Colonic mucosa (tissue), 4 donors: ENCODE measurements around the gene AP3S1. TPM values are rescaled to one million over a fixed set of nuclear protein-coding genes. Genes with fewer than 3 reads are reported as not detected.

ENCODE experiments used
- DNase-seq: peaks from one replicate; pipeline ENCODE4 v3.0.0-alpha.2; 2020
- H3K27ac ChIP-seq: fragments of 200-600 bp; one replicate; pipeline ENCODE4 v1.8.0; 2021
- H3K27me3 ChIP-seq: fragments of 200-600 bp; one replicate; pipeline ENCODE4 v1.8.0; 2021
- H3K36me3 ChIP-seq: fragments of 200-600 bp; one replicate; pipeline ENCODE4 v1.8.0; 2021
- H3K4me1 ChIP-seq: fragments of 200-600 bp; one replicate; pipeline ENCODE4 v1.8.0; 2021; ENCODE audit warnings: mild to moderate bottlenecking
- H3K4me3 ChIP-seq: fragments of 200-600 bp; one replicate; pipeline ENCODE4 v1.8.0; 2021
- H3K9ac ChIP-seq, 2 donors: one replicate each; pipeline ENCODE4 v1.7.0; 2013; ENCODE audit warnings: control low read depth in 2 of 2, low read depth in 2 of 2, low read length in 2 of 2
- H3K9me3 ChIP-seq: fragments of 200-600 bp; one replicate; pipeline ENCODE4 v1.8.0; 2021
- intact Hi-C: fragments of 100-400 bp; cut with DNase I; formaldehyde crosslinking; loops from one replicate; pipeline ENCODE4 v1.14.1; 2022
- total RNA-seq, 2 donors: library from RNA; stranded (reverse); fragmentation: NEBNext Ultra II Directional in 1 of 2; extraction: Animal tissue kit (Norgen Biotek cat#: 25700) in 1 of 2; gene quantifications; one replicate each; pipeline ENCODE4 v1.2.1, GENCODE V29; 2021
- TF ChIP-seq, protein P1 (sequence below): fragments of 200-600 bp; IDR thresholded peaks from one replicate; pipeline ENCODE4 v1.8.0; 2022; ENCODE audit warnings: antibody characterized with exemption, mild to moderate bottlenecking
- donor health status: healthy.
- donor health status: DM: no; HTN: no; CAD: no.
- donor health status: DM: no; HTN: no; CAD: no.

AP3S1 gene
- total RNA-seq, 2 donors from 2014 or later: 56.7 to 105 TPM

DNA sequence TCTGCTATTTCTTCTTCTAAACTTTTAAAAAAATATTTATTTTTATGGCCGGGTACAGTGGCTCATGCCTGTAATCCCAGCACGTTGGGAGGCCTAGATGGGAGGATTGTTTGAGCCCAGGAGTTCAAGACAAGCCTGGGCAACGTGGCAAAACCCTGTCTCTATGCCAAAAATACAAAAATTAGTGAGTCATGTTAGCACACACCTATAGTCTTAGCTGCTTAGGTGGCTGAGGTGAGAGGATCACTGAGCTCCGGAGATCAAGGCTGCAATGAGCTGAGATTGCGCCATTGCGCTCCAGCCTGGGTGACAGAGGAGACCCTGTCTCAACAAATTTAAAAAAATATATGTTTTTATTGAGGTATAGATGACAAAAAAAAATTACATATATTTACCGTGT is 5.6 kb downstream of the AP3S1 start:
- no peak for DNase-seq
- Histone ChIP-seq H3K9ac (no peak overlapping the region), H3K4me3 (no peak overlapping the region), H3K27me3 (no peaks in the 10 kb centered on the region), H3K4me1 (no peaks in the 10 kb centered on the region), H3K27ac (no peak overlapping the region), H3K9me3 (no peaks in the 10 kb centered on the region), H3K36me3 (no peaks in the 10 kb centered on the region)
- intact Hi-C loops: no loop called here
- TF ChIP-seq, protein P1, sequence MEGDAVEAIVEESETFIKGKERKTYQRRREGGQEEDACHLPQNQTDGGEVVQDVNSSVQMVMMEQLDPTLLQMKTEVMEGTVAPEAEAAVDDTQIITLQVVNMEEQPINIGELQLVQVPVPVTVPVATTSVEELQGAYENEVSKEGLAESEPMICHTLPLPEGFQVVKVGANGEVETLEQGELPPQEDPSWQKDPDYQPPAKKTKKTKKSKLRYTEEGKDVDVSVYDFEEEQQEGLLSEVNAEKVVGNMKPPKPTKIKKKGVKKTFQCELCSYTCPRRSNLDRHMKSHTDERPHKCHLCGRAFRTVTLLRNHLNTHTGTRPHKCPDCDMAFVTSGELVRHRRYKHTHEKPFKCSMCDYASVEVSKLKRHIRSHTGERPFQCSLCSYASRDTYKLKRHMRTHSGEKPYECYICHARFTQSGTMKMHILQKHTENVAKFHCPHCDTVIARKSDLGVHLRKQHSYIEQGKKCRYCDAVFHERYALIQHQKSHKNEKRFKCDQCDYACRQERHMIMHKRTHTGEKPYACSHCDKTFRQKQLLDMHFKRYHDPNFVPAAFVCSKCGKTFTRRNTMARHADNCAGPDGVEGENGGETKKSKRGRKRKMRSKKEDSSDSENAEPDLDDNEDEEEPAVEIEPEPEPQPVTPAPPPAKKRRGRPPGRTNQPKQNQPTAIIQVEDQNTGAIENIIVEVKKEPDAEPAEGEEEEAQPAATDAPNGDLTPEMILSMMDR: no peak

DNA sequence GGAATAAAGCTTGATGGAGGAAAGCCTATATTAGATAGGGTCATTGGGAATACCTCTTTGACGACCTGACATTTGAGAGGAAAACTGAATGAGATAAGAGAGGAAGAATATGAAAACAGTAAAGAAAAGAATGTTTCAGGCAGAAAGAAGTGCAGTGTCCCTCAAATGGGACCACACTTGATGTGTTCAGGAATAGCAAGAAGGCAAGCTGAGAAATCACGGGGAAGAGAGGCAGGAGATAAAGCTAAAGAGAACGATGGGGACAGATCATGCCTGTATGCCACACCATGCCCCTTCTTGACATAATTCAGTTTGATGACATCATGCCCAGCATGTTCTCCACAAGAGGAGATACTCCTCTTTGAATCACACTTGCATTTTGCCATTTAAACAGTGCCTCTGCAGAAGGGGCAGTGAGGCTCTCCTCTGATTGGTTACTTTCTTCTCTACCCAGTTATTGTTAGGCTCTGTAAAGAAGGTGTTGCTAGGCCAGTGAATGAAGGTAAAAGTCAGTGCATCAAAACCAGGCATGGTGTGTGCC is 7.6 kb downstream of the AP3S1 start:
- Histone ChIP-seq H3K4me3 (no peak overlapping the region), H3K9me3 (no peaks in the 10 kb centered on the region), H3K36me3 (no peaks in the 10 kb centered on the region), H3K4me1 (no peaks in the 10 kb centered on the region), H3K27me3 (no peaks in the 10 kb centered on the region), H3K9ac (no peak overlapping the region), H3K27ac (no peak overlapping the region)
- TF ChIP-seq, protein P1: no peak
- no peak for DNase-seq
- intact Hi-C loops: no loop called here

DNA sequence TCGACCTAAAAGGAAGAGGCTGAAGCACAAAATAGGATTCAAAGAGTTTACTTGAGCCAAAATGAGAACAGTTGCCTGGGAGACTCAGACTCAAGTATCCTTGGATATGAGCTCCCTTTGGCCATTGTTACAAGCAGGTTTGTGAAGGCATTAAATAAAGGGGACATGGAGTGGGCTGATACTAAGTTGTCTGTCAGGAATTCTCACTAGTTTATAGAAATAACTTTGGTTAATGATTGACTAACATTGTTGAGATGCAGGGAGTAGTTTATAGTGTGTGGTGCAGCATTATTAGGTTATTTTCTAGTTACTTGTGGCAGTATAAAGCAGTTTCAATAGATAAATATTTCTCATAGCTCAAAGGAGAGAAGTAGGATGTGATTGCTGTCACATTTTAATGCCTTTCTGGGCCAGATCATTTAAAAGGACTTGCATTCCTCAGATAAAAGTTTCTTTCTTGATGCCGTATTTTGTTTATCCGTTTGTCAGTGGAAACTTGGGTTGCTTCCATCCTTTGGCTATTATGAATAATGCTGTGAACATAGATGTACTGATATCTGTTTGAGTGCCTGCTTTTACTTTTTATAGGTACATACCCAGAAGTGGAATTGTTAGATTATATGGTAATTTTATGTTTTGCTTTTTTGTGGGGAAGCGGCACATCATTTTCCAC is 9.1 kb downstream of the AP3S1 start:
- intact Hi-C loops: no loop called here
- no peaks in the 10 kb centered on the region for H3K9me3 ChIP-seq
- no peak overlapping the region for H3K9ac ChIP-seq
- H3K4me1 ChIP-seq: no peaks in the 10 kb centered on the region
- DNase-seq: no peak
- no peak overlapping the region for H3K4me3 ChIP-seq
- H3K36me3 ChIP-seq: no peaks in the 10 kb centered on the region
- H3K27ac ChIP-seq: no peak overlapping the region
- TF ChIP-seq, protein P1: no peak
- H3K27me3 ChIP-seq: no peaks in the 10 kb centered on the region

DNA sequence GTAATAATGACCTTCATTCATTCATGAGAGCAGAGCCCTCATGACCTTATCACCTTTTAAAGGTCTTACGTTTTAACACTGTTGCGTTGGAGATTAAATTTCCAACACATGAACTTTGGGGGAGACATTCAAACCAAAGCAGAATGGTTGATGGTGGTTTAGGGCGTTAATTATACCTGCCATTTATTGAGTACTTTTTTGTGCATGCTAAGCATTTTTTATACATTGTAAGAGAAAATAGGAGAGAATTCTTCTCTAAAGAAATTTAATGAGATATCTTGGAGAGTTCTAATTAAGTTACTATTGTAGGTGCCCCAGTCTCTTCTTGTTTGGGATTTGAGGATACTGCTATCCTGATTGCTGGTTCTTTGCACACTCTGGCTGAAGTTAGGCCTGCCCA is 12.4 kb downstream of the AP3S1 start:
- peaks cover 13% of the 10 kb centered on the region for H3K4me1 ChIP-seq

DNA sequence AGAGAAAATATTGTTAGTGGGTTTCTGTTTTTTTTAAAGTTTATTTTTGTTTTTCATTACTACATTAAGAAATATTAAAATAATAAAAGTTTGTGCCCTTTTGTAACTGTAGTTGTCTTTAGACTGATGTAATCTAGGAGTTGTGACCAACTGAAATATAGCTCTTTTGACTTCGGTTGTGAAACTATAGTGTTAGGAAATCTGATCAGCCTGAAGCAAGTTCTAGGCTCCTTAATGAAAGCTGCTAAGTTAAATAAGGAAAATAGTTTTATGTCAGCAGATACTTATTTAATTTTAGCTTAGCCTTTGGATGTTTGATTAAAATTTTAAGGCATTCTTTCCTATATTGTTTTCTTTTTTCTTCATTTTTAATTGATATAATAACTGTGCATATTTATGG is 14.2 kb downstream of the AP3S1 start:
- TF ChIP-seq, protein P1: no peak

More for the DNA sequence above, 12.4 kb downstream of the AP3S1 start:
- TF ChIP-seq, protein P1: no peak
- Histone ChIP-seq H3K27me3 (no peaks in the 10 kb centered on the region), H3K9ac (no peak overlapping the region), H3K4me3 (no peak overlapping the region), H3K36me3 (no peaks in the 10 kb centered on the region), H3K9me3 (no peaks in the 10 kb centered on the region), H3K27ac (no peak overlapping the region)
- DNase-seq: no peak
- intact Hi-C loops: no loop called here

More for the DNA sequence above, 14.2 kb downstream of the AP3S1 start:
- Histone ChIP-seq H3K4me3 (no peak overlapping the region), H3K9ac (no peak overlapping the region), H3K27ac (no peak overlapping the region), H3K27me3 (no peaks in the 10 kb centered on the region), H3K9me3 (no peaks in the 10 kb centered on the region), H3K4me1 (peaks cover 13% of the 10 kb centered on the region), H3K36me3 (no peaks in the 10 kb centered on the region)
- intact Hi-C loops: no loop called here
- no peak for DNase-seq
